NCI-H146 treated with DMSO at 0.1 percent for 48 hours (cell line): ENCODE data around the gene ERICH4.

Experiments used
- DNase-seq: peaks from one replicate; lab custom pipeline; 2025; ENCODE audit not compliant: unreplicated experiment; lab: John Stamatoyannopoulos, UW

Gene ERICH4

GRCh38 chr19:41413947-41414346, 29.0 kb upstream of the ERICH4 start:
- no peak for DNase-seq

- no peak for DNase-seq
Observed at GRCh38 chr19:41414461-41414860, 28.5 kb upstream of the ERICH4 start.

GRCh38 chr19:41415154-41415571, 27.8 kb upstream of the ERICH4 start:
- peak; percentile 17 for DNase-seq

GRCh38 chr19:41416194-41416674, 26.7 kb upstream of the ERICH4 start:
- DNase-seq: no peak

- no peak for DNase-seq
Observed at GRCh38 chr19:41420101-41420880, 22.7 kb upstream of the ERICH4 start.

- peak; percentile 46 for DNase-seq
Observed at GRCh38 chr19:41421314-41421713, 21.6 kb upstream of the ERICH4 start.

GRCh38 chr19:41421973-41422372, 21.0 kb upstream of the ERICH4 start:
- no peak for DNase-seq

- no peak for DNase-seq
Observed at GRCh38 chr19:41422456-41422855, 20.5 kb upstream of the ERICH4 start.

- DNase-seq: no peak
Observed at GRCh38 chr19:41422955-41423354, 20.0 kb upstream of the ERICH4 start.

GRCh38 chr19:41424335-41425173, 18.4 kb upstream of the ERICH4 start:
- DNase-seq: no peak

GRCh38 chr19:41425174-41426115, 17.5 kb upstream of the ERICH4 start:
- DNase-seq: no peak

- no peak for DNase-seq
Observed at GRCh38 chr19:41426116-41426841, 16.7 kb upstream of the ERICH4 start.

- DNase-seq: no peak
Observed at GRCh38 chr19:41426952-41427646, 15.9 kb upstream of the ERICH4 start, which contains the start of gene B3GNT8. TSS of gene B3GNT8 (minus strand) at chr19:41427374. CDS start at chr19:41426778, 596 bp downstream.

GRCh38 chr19:41427647-41428480, 15.1 kb upstream of the ERICH4 start:
- no peak for DNase-seq

- no peak for DNase-seq
Observed at GRCh38 chr19:41428481-41428859, 14.5 kb upstream of the ERICH4 start.

GRCh38 chr19:41430922-41431321, 12.0 kb upstream of the ERICH4 start:
- DNase-seq: no peak

- no peak for DNase-seq
Observed at GRCh38 chr19:41431426-41432386, 11.2 kb upstream of the ERICH4 start.

GRCh38 chr19:41433171-41433570, 9.8 kb upstream of the ERICH4 start:
- DNase-seq: no peak
